NCI-H345 treated with DMSO at 0.1 percent for 48 hours (cell line): ENCODE data around the gene CTCFL.

Experiments
- DNase-seq: peaks from one replicate; lab custom pipeline; 2025; ENCODE audit not compliant: unreplicated experiment; lab: John Stamatoyannopoulos, UW

CTCFL gene

GRCh38 chr20:57449398-57450354 lies 75.3 kb downstream of the CTCFL start:
- no peak for DNase-seq

- DNase-seq: no peak
These were observed 76.1 kb downstream of the CTCFL start for GRCh38 chr20:57448764-57449354.
